AG04449 (cell line): ENCODE results near the gene NGFR.

ENCODE experiments used
- CTCF ChIA-PET: fragments of 350-600 bp; formaldehyde crosslinking; extraction: SDS; loops from one replicate; lab custom pipeline; 2021; ENCODE audit warnings: antibody characterized with exemption; lab: Yijun Ruan, JAX
- POLR2A ChIA-PET: fragments of 400-600, 350-600 bp; formaldehyde crosslinking; extraction: SDS; loops from one replicate; lab custom pipeline; 2020; ENCODE audit warnings: antibody characterized with exemption, inconsistent platforms; lab: Yijun Ruan, JAX
- DNase-seq: peaks from one replicate; pipeline ENCODE4 v3.0.0-alpha.2; 2010; ENCODE audit warnings: low read depth, low spot score
- H3K4me3 ChIP-seq: 2 replicates; pipeline ENCODE4 v1.5.1; 2011; ENCODE audit warnings: low read depth, mild to moderate bottlenecking, control low read depth, low read length
- CTCF ChIP-seq: IDR thresholded peaks from one replicate; pipeline ENCODE4 v1.5.1; 2011; ENCODE audit warnings: mild to moderate bottlenecking, moderate library complexity, low read length, control low read depth, inconsistent platforms; ENCODE audit not compliant: insufficient read depth; ENCODE audit errors: missing control alignments

NGFR gene

GRCh38 chr17:49452201-49452600 is 42.9 kb upstream of the NGFR start:
- POLR2A ChIA-PET, result no interaction called here
- no peak for TF ChIP-seq CTCF
- H3K4me3 ChIP-seq, result no peak overlapping the region
- DNase-seq, result no peak
- CTCF ChIA-PET, result interaction anchor here (2.1 to 11.9 kb wide), 2 partner anchors 16 to 105 kb away, joined by 7 to 84 read pairs; no protein-coding TSS in a partner anchor

- CTCF ChIA-PET, result interaction anchor here (11.9 kb wide), 1 partner anchor 16 kb away, joined by 84 read pairs; no protein-coding TSS in a partner anchor
Measured at GRCh38 chr17:49452661-49453060, 42.4 kb upstream of the NGFR start.

DNA sequence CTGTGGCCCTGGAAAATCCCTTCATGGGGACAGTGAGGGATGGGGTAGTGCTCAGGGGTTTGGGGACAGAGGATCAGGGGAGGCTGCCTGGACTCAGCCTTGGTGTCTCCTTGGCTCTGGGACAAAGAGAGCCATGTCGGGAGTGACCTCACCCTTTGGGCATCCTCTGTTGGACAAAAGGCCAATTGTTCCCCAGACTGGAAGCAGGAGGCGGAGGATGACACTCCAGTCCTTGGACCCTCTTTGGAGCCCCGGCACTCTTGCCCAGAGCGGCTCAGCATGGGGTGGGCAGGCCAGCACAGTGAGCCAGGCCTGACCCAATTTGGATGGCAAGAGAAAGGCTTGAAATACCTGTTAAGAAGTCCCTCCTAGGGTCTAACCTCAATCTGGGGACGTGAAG is 41.0 kb upstream of the NGFR start:
- ChIA-PET CTCF (interaction anchor here (2.4 to 11.9 kb wide), 3 partner anchors 18 to 103 kb away, joined by 11 to 84 read pairs (median 23); no protein-coding TSS in a partner anchor), POLR2A (no interaction called here)
- TF ChIP-seq CTCF, result no peak
- no peak overlapping the region for H3K4me3 ChIP-seq
- DNase-seq, result no peak

More at GRCh38 chr17:49452661-49453060, 42.4 kb upstream of the NGFR start:
- no peak overlapping the region for H3K4me3 ChIP-seq
- POLR2A ChIA-PET, result no interaction called here
- TF ChIP-seq CTCF, result no peak
- no peak for DNase-seq

DNA sequence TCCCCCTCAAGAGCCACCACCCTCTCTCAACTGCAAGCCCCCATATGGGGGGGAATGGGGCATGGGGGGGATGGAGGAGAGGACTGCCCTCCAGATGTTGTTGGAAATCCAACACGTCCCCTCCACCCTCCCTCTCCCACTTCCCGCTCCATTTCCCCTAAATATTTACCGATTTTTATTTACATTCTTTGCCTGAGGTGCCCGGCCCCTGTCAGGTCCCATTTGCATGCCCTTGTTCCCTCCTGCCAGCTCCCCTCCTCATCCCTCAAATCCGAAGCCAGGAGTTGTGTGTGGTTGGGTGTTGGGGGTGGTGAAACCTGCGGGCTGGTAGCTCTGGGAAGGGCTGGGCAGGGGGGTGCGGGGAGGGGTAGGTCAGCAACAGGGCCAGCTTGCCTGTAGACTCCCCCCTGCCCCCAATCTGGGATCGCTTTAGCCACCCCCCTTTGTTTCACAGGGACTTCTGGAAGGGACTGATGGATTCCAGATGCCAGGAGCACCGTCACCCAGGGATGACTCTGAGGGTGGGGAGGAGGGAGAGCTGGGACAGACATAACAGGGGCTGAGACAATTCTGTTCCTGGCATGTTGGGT is 39.7 kb upstream of the NGFR start:
- CTCF ChIA-PET, result interaction anchor here (0.6 to 11.9 kb wide), 7 partner anchors 9 to 394 kb away, joined by 3 to 84 read pairs (median 5); partner anchors contain the start of gene SLC35B1
- no peak for DNase-seq
- no peak overlapping the region for H3K4me3 ChIP-seq
- POLR2A ChIA-PET, result no interaction called here
- no peak for TF ChIP-seq CTCF

DNA sequence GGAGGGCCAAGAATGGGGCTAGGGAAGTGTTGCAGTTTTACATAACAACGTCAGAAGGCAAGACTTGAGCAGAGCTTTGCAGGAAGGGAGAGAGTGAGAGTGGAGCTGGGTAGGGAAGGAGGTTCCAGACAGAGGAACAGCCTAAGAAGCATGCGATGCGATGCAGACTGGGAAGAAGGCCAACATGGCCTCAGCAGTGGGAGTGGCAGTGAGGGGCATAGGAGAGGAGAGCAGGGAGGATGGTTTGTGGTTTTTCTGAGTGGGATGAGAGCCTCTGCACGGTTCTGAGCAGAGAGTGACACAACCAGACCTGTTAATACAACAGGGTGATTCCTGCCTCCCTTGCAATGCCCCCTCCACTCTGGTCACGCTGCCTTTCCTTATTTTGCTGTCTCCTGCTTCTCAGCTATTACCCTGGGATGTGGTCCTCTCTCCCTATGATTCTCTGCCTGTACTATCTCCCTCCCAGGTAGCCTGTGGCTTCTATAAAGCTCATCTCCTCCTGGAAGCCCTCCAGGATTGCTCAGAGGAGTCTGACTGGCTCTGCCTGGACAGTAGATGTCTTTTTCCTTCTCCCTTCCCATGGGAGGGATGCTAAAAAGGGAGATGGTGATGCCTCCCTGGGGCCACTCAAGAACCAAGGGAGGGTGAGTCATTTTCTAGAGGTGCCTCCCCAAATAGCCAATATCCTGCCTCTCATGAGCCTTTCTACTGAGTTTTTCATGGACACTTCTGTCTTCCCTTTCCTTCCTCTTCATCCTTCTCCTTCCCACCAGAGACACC is 38.7 kb upstream of the NGFR start:
- ChIA-PET POLR2A (no interaction called here), CTCF (interaction anchor here (0.7 to 11.9 kb wide), 7 partner anchors 10 to 252 kb away, joined by 3 to 84 read pairs (median 11); partner anchors contain the start of gene SLC35B1)
- peak; percentile 46 for DNase-seq
- no peak overlapping the region for H3K4me3 ChIP-seq
- TF ChIP-seq CTCF, result no peak
